ENCODE data around the gene TSC22D2.
"Not testable (repeated sequence)": the region's sequence is repeated elsewhere in the genome, so short reads cannot be mapped to it uniquely, and the experiment has no call there.

TSC22D2 gene

DNA sequence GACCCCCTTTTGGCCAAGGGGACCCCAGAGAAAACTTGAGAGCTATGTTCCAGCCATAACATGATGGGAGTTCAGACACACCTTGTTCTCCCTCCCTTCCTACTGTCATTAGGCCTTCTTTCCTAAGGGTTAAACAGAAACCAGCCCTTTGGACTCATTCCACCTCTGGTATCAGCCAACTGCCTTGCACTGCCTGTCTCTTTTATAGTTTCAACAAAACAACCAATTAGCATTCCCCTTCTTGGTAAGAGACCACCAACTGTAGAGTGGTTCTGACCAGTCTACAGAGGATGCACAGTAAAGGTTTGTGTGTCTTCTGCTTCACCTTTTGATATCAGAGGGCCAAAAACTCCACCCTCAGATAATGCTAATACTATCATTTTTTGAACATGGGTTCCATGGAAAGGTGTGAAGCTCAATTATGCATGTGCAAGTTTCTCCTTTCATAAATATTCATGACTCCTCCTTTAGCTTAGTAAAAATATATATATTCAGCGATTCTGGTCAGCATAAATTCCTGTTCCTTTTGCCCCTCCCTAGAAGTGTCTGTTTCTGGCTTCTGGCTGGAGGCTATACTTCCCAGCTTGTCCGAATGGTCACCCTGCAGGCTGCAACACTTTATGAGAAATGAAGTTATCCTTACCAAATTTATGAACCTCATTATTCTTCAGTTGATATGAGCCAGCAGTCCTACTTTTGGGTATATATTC lies 82.3 kb downstream of the TSC22D2 start:
- DNase-seq, result no peak

DNA sequence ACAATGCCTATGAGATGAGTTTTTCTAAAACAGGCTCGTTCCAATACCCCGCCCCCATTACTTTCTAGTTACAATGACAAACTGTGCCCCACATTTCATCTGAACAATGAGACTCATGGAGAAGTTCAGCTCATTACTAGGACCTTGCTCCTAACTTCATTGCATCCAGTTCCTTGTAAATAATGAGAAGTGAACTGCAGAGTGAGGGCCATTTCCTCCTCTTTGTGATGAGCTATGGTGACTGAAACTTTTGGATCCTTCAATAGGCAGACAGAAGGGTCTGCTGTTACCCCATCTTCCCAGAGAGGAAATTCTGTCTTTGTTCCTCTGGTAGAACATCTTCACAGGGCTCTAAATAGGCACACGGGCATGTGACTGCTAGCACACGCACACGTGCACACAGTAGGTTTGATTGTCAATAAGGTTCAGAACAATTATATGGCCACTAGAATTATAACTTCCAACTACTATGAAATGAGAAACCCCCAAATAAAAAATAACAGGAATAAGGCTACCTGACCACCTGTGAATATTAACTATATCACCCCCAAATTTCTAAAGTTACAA lies 86.4 kb downstream of the TSC22D2 start:
- peak; percentile 11 for DNase-seq

DNA sequence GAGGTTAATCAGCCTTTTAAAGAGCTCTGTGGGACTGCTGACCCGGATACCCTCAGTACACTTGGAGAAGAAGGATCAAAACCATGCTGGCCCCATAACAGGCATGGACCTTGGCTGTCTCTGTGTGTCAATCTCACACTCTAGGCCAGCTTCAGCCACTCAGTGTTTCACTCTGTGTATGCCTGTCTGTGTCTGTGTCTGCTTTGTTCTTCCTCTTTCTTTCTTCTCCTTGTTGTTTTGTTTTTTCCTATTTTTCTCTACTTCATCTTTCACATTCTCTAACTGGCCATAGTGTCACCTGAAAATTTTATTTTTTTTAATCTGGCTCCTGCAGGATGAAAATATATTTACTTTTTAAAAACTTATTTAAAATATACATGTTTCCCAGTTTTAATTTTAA lies 87.1 kb downstream of the TSC22D2 start:
- peak; percentile 29 for DNase-seq

DNA sequence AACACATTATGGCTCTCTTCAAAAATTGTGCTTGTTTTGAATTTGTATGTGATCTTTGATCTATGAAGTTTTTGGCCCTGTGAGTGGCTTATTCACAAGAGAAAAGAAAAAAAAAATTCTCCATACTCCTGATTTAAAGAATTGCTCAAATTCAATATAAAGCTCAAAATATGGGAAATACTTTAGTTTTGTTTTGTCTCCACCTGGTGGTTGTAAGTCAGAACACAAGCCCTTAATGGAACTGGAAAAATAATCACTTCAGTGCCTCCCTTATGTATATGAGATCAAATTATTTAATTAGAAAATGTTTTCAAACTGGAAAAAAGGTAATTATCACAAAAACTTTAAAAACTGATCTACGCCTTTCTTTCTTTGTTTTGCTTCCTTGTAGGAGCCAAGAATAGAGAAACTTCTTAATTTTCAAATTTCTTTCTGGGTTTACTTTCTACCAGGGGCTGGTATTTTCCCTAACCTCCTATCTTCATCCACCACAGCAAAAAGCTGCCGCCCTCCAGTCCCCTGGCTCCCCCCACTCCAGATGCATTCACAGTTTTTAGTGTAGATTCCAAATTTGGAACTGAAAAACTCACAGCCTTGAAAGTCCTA lies 87.6 kb downstream of the TSC22D2 start:
- DNase-seq, result peak; percentile 85

DNA sequence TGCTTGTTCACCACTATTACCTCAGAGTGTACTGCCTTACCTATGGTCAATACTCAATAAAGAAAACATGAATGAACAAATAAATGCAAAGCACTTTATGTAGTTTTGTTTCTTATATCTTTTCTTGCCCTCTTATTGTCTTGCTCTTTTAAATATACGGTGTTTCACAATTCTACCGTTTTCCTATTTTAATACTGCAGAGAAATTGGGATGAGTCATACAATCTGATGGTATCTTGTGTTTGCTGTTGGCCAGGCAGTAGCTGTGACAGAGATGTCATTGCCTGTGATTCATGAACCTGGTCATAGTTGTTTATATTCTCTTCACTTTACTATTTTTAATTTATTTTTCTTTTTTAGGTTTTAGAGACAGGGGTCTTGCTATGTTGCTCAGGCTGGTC lies 89.9 kb downstream of the TSC22D2 start:
- no peak for DNase-seq

DNA sequence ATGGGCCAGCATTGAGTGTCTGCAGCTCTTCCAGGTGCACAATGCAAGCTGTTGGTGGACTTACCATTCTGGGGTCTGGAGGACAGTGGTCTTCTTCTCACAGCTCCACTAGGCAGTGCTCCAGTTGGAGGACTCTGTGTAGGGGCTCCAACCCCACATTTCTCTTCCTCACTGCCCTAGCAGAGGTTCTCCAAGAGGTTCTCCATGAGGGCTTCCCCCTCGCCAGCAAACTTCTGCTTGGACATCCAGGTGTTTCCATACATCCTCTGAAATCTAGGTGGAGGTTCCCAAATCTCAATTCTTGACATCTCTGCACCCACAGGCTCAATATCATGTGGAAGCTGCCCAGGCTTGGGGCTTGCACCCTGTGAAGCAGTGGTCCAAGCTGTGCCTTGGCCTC lies 92.9 kb downstream of the TSC22D2 start:
- DNase-seq, result not testable (repeated sequence)

DNA sequence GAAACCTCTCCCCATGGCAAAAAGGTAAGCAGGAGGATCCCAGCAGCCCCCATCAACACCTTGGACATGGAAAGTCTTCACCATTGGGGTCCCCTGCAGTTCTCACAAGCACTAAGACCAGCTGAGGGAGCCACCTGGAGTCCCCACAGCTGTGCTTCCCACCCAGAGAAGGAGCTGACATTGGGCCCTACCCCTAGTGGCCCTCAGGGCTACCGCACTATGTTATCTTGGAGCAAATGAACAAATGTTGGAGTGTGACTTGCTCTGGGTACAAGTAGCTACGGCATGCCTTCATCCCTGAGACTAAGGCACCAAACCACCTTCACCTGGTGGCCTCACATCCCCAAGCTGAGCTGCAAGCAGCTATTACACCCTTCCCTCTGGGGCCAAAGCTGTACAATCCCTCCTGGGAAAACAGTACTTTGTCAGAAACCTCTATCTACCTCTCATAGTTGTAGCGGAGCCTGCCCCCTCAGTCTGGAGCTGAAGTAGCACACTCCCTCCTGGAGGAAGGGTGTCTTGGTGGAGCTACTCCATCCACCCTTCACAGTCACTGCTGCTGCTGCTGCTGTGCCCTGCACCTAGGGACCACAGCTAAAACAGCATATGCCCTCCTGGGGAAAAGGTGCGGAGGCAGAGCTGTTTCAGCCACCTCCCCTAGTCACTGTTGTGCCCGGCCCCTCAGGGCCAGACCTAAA lies 95.5 kb downstream of the TSC22D2 start:
- DNase-seq, result no peak

DNA sequence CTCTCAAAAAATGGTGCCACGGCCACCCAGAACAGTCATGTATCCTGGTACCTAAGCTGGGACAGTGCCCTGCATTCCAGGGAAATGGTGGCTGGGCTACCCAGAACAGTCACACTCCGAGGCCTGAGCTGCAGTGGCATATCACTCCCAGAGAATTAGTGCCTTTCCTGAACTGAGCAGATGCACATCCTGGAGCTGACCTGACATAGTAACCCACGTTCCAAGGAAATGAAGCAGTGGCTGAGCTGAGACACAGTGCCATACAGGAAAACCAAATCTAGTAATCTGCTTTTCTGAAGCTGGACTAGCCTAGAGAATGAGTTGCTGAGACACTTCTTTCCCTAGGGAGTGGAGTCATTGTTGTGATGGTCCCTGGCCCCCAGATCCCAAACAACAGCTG lies 96.4 kb downstream of the TSC22D2 start:
- DNase-seq, result no peak

DNA sequence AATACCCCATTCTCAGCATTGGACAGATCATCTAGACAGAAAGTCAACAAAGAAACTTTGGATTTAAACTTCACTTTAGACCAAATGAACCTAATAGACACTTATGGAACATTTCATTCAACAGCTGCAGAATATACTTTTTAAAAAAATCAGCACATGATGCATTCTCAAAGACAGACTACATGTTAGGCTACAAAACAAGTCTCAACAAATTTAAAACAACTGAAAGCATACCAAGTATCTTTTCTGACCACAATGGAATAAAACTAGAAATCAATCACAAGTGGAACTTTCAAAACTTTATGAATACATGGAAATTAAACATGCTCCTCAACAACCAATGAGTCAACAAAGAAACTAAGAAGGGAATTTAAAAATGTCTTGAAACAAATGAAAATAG lies 100.3 kb downstream of the TSC22D2 start:
- DNase-seq, result no peak

DNA sequence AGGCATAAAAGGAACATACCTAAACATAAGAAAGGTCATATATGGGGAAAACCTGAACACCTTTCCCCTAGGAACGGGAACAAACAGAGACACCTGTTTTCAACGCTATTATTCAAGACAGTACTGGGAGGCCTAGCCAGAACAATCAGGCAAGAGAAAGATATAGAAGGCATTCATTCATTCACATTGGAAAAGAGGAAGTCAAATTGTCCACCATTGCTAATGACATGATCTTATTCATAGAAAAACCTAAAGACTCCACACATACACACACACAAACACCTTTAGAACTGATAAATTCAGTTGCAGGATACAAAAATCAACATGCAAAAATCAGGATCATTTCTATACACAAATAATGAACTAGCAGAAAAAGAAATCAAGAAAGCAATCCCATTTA lies 101.7 kb downstream of the TSC22D2 start:
- no peak for DNase-seq

DNA sequence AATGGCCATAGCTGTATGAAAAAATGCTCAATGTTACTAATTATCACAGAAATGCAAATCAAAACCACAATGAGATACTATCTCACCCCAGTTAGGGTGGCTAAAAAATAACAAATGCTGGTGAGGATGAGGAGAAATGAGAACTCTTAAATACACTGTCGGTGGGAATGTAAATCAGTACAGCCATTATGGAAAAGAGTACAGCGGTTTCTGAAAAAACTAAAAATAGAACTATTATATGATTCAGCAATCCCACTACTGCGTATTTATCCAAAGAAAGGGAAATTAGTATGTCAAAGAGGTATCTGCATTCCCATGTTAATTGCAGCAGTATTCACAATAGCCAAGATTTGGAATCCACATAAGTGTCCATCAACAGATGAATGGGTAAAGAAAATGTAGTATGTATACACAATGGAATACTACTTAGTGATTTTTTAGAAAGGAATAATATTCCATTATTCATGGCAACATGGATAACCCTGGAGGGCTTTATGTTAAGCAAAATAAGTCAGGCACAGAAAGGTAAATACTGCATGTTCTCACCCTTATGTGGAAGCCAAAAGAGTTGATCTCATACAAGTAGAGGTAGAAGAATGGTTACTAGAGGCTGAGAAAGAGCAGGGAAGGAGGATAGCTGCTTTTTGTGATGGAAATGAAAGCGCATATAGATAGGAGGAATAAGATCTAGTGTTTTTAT lies 103.2 kb downstream of the TSC22D2 start:
- no peak for DNase-seq

DNA sequence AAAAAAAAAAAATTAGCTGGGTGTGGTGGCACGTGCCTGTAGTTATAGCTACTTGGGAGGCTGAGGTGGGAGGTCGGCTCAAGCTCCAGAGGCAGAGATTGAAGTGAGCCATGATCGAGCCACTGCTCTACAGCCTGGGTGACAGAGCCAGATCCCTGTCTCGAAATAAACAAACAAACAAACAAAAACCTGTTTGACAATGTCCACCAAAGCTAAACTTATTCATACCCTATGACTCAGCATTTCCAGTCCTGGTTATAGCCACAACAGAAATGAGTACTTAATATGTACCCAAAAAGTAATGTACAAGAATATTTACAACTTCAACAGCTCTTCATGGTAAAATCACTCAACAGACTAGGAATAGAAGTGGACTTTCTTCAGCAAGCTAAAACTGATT lies 107.1 kb downstream of the TSC22D2 start:
- no peak for DNase-seq

Data from eye (tissue), 1 donor.